HL-60 (cell line): ENCODE results near the gene NOS3.

ENCODE experiments used
- GABPA ChIP-seq: IDR thresholded peaks from 2 replicates; pipeline ENCODE4 v1.6.1; 2012; ENCODE audit warnings: low read depth
- POLR2AphosphoS5 ChIP-seq: IDR thresholded peaks from 2 replicates; pipeline ENCODE4 v1.6.1; 2012; ENCODE audit warnings: low read depth
- SPI1 ChIP-seq: IDR thresholded peaks from 2 replicates; pipeline ENCODE4 v1.6.1; 2012; ENCODE audit warnings: low read depth, mild to moderate bottlenecking, borderline replicate concordance
- TF ChIP-seq, protein P1 (sequence below): IDR thresholded peaks from one replicate; pipeline ENCODE4 v1.5.1; 2011; ENCODE audit warnings: low read length, control low read depth, inconsistent platforms; ENCODE audit not compliant: insufficient read depth
- TF ChIP-seq, protein P2 (sequence below): IDR thresholded peaks from 2 replicates; pipeline ENCODE4 v1.6.1; 2012; ENCODE audit warnings: low read depth; ENCODE audit not compliant: insufficient replicate concordance

DNA sequence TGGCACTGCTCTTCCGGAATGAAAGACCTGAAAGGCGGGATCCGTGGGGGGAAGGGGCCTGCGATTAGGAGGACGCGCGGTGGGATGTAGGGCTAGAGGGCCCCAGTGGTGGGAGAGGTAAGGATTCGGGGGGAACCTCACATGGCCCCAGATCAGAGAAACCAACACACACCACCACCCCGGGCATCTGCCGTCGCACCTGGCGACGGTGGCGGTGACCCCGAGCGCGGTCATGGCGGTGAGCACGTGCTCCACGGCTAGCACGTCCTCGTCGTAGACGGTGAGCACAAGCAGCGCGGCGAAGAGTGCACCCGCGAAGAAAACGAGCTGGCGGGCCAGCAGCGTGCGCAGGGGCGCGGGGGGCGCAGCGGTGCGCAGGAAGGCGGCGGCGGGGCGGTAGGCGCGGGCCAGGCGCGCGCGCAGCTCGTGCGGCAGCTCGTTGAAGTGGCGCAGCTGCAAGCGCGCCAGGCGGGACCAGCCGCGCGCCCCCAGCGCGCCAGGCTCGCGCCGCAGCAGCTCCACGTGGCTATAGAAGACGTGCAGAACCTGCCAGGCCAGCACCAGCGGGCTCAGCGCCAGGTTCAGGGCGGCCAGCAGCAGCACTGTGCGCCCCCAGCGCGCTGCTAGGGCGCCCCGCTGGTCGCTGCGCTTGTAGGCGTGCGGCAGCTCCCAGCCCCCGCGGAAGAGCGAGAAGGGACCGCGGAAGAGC is 27.8 kb downstream of the NOS3 start:
- TF ChIP-seq GABPA (no peak), POLR2AphosphoS5 (no peak), SPI1 (no peak)
- TF ChIP-seq, protein P1, sequence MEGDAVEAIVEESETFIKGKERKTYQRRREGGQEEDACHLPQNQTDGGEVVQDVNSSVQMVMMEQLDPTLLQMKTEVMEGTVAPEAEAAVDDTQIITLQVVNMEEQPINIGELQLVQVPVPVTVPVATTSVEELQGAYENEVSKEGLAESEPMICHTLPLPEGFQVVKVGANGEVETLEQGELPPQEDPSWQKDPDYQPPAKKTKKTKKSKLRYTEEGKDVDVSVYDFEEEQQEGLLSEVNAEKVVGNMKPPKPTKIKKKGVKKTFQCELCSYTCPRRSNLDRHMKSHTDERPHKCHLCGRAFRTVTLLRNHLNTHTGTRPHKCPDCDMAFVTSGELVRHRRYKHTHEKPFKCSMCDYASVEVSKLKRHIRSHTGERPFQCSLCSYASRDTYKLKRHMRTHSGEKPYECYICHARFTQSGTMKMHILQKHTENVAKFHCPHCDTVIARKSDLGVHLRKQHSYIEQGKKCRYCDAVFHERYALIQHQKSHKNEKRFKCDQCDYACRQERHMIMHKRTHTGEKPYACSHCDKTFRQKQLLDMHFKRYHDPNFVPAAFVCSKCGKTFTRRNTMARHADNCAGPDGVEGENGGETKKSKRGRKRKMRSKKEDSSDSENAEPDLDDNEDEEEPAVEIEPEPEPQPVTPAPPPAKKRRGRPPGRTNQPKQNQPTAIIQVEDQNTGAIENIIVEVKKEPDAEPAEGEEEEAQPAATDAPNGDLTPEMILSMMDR: no peak
- TF ChIP-seq, protein P2, sequence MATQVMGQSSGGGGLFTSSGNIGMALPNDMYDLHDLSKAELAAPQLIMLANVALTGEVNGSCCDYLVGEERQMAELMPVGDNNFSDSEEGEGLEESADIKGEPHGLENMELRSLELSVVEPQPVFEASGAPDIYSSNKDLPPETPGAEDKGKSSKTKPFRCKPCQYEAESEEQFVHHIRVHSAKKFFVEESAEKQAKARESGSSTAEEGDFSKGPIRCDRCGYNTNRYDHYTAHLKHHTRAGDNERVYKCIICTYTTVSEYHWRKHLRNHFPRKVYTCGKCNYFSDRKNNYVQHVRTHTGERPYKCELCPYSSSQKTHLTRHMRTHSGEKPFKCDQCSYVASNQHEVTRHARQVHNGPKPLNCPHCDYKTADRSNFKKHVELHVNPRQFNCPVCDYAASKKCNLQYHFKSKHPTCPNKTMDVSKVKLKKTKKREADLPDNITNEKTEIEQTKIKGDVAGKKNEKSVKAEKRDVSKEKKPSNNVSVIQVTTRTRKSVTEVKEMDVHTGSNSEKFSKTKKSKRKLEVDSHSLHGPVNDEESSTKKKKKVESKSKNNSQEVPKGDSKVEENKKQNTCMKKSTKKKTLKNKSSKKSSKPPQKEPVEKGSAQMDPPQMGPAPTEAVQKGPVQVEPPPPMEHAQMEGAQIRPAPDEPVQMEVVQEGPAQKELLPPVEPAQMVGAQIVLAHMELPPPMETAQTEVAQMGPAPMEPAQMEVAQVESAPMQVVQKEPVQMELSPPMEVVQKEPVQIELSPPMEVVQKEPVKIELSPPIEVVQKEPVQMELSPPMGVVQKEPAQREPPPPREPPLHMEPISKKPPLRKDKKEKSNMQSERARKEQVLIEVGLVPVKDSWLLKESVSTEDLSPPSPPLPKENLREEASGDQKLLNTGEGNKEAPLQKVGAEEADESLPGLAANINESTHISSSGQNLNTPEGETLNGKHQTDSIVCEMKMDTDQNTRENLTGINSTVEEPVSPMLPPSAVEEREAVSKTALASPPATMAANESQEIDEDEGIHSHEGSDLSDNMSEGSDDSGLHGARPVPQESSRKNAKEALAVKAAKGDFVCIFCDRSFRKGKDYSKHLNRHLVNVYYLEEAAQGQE: no peak
